Hematopoietic multipotent progenitor cell treated with erythropoietin and hydrocortisone succinate and interleukin-3 and kit ligand, for 4 days (in vitro differentiated cells): ENCODE measurements around the gene LOXL3.

Experiments used
- DNase-seq: peaks from one replicate; pipeline ENCODE4 v3.0.0-alpha.2; 2015

LOXL3 gene

GRCh38 chr2:74553892-74554819, at the start of gene LOXL3, which contains the start of gene DOK1:
TSS of gene LOXL3 (minus strand) at chr2:74553942. CDS start at chr2:74552634, 1,308 bp downstream.
TSS of gene DOK1 (plus strand) at chr2:74554720. CDS start at chr2:74554755, 35 bp downstream.
- DNase-seq: peak; percentile 91

- no peak for DNase-seq
Observed at GRCh38 chr2:74602586-74603281, 49.0 kb upstream of the LOXL3 start.

GRCh38 chr2:74599676-74600075, 45.9 kb upstream of the LOXL3 start:
- DNase-seq: no peak

- DNase-seq: no peak
Observed at GRCh38 chr2:74597410-74597809, 43.7 kb upstream of the LOXL3 start.

GRCh38 chr2:74596584-74596983, 42.8 kb upstream of the LOXL3 start:
- no peak for DNase-seq

GRCh38 chr2:74593826-74594772, 40.4 kb upstream of the LOXL3 start:
- DNase-seq: no peak

GRCh38 chr2:74588664-74589063, 34.9 kb upstream of the LOXL3 start:
- no peak for DNase-seq

- peak; percentile 91 for DNase-seq
Observed at GRCh38 chr2:74587664-74588277, 34.0 kb upstream of the LOXL3 start.

GRCh38 chr2:74585406-74586185, 31.9 kb upstream of the LOXL3 start:
- peak; percentile 66 for DNase-seq

GRCh38 chr2:74584088-74584645, 30.4 kb upstream of the LOXL3 start:
- peak; percentile 47 for DNase-seq

GRCh38 chr2:74583504-74583903, 29.8 kb upstream of the LOXL3 start:
- no peak for DNase-seq

- no peak for DNase-seq
Observed at GRCh38 chr2:74582184-74582583, 28.4 kb upstream of the LOXL3 start.

GRCh38 chr2:74581463-74581862, 27.7 kb upstream of the LOXL3 start:
- DNase-seq: no peak

GRCh38 chr2:74578408-74578807, 24.7 kb upstream of the LOXL3 start:
- DNase-seq: no peak

- DNase-seq: peak; percentile 84
Observed at GRCh38 chr2:74577448-74577847, 23.7 kb upstream of the LOXL3 start.

- peak; percentile 90 for DNase-seq
Observed at GRCh38 chr2:74576863-74577229, 23.1 kb upstream of the LOXL3 start.

GRCh38 chr2:74576211-74576862, 22.6 kb upstream of the LOXL3 start:
- peak; percentile 61 for DNase-seq

- DNase-seq: no peak
Observed at GRCh38 chr2:74575320-74575719, 21.6 kb upstream of the LOXL3 start.

- peak; percentile 95 for DNase-seq
Observed at GRCh38 chr2:74573747-74574562, 20.2 kb upstream of the LOXL3 start.
